GM12891 (cell line): ENCODE measurements around the gene COX6A2.
A peak's percentile ranks its signal among the peaks of the same experiment; 100 is the strongest.

Experiments used
- DNase-seq: peaks from one replicate; pipeline ENCODE4 v3.0.0; 2011; ENCODE audit warnings: low spot score; ENCODE audit not compliant: insufficient read length
- FAIRE-seq: peaks from 2 replicates; lab custom pipeline; 2011; peaks lifted over from hg19 to GRCh38; lab: Jason Lieb, UNC
- PAX5 ChIP-seq: IDR thresholded peaks from 2 replicates; pipeline ENCODE4 v1.6.1; 2011; ENCODE audit warnings: low read length, moderate library complexity, mild to moderate bottlenecking; ENCODE audit not compliant: insufficient read depth, severe bottlenecking
- POLR2A ChIP-seq: IDR thresholded peaks from 2 replicates; pipeline ENCODE4 v1.6.1; 2011; ENCODE audit warnings: low read depth, low read length, control low read depth
- POLR2AphosphoS5 ChIP-seq: IDR thresholded peaks from 2 replicates; pipeline ENCODE4 v1.6.1; 2011; ENCODE audit warnings: low read depth, low read length, control low read depth
- POU2F2 ChIP-seq: IDR thresholded peaks from 2 replicates; pipeline ENCODE4 v1.6.1; 2011; ENCODE audit warnings: low read depth, mild to moderate bottlenecking, control low read depth, low read length, moderate library complexity
- SPI1 ChIP-seq: IDR thresholded peaks from 2 replicates; pipeline ENCODE4 v1.6.1; 2011; ENCODE audit warnings: low read depth, low read length, control low read depth
- TAF1 ChIP-seq: IDR thresholded peaks from 2 replicates; pipeline ENCODE4 v1.6.1; 2011; ENCODE audit warnings: low read depth, low read length, control low read depth

The COX6A2 gene

GRCh38 chr16:31471875-31472708 is 43.9 kb upstream of the COX6A2 start, which contains the start of gene TGFB1I1:
TGFB1I1 (plus strand) TSS chr16:31472152; CDS start chr16:31472189, 37 bp downstream.
- DNase-seq (no peak), FAIRE-seq (no peak)
- TF ChIP-seq SPI1 (no peak), POLR2A (no peak), TAF1 (no peak), POLR2AphosphoS5 (no peak), POU2F2 (no peak), PAX5 (no peak)

GRCh38 chr16:31471241-31471874 is 43.2 kb upstream of the COX6A2 start:
- no peak for DNase-seq
- no peak for TF ChIP-seq POLR2AphosphoS5
- no peak for TF ChIP-seq TAF1
- no peak for TF ChIP-seq POU2F2
- TF ChIP-seq PAX5, result no peak
- no peak for TF ChIP-seq POLR2A
- TF ChIP-seq SPI1, result no peak
- FAIRE-seq, result no peak

GRCh38 chr16:31470615-31471014 is 42.5 kb upstream of the COX6A2 start:
- DNase-seq, result no peak
- no peak for FAIRE-seq
- no peak for TF ChIP-seq POLR2A
- no peak for TF ChIP-seq SPI1
- TF ChIP-seq POU2F2, result no peak
- TF ChIP-seq PAX5, result no peak
- no peak for TF ChIP-seq TAF1
- TF ChIP-seq POLR2AphosphoS5, result no peak

- DNase-seq (no peak), FAIRE-seq (no peak)
- TF ChIP-seq POU2F2, result no peak
- TF ChIP-seq TAF1, result no peak
- TF ChIP-seq PAX5, result no peak
- TF ChIP-seq POLR2AphosphoS5, result no peak
- TF ChIP-seq SPI1, result no peak
- no peak for TF ChIP-seq POLR2A
Observed at GRCh38 chr16:31467858-31468257, 39.7 kb upstream of the COX6A2 start.

- DNase-seq (no peak), FAIRE-seq (no peak)
- no peak for TF ChIP-seq POLR2A
- no peak for TF ChIP-seq PAX5
- TF ChIP-seq SPI1, result no peak
- TF ChIP-seq POU2F2, result no peak
- TF ChIP-seq POLR2AphosphoS5, result peak; percentile 40; the same call in 1 of the 2 replicates
Observed at GRCh38 chr16:31467151-31467773, 39.1 kb upstream of the COX6A2 start.

- DNase-seq, result no peak
- no peak for FAIRE-seq
- TF ChIP-seq PAX5 (no peak), POLR2A (no peak), POLR2AphosphoS5 (no peak), SPI1 (no peak), POU2F2 (no peak), TAF1 (no peak)
Observed at GRCh38 chr16:31466381-31466841, 38.3 kb upstream of the COX6A2 start.

GRCh38 chr16:31465788-31466370 is 37.7 kb upstream of the COX6A2 start:
- FAIRE-seq (no peak), DNase-seq (no peak)

GRCh38 chr16:31464781-31465260 is 36.7 kb upstream of the COX6A2 start:
- no peak for FAIRE-seq
- no peak for DNase-seq
- TF ChIP-seq SPI1 (no peak), TAF1 (no peak), POLR2A (no peak), POU2F2 (no peak), POLR2AphosphoS5 (no peak), PAX5 (no peak)

More at GRCh38 chr16:31465788-31466370, 37.7 kb upstream of the COX6A2 start:
- TF ChIP-seq TAF1 (no peak), PAX5 (no peak), POU2F2 (no peak), POLR2A (no peak), POLR2AphosphoS5 (no peak), SPI1 (no peak)
